Karpas-422 (cell line): ENCODE results near the gene SRSF3. TPM values are rescaled to one million over a fixed set of nuclear protein-coding genes. Genes with fewer than 3 reads are reported as not detected.

Experiments used
- DNase-seq: peaks from one replicate; pipeline ENCODE4 v3.0.0-alpha.2; 2015
- H2AFZ ChIP-seq: fragments of 200-600 bp; sonication (generic); 2 replicates; pipeline ENCODE4 v1.6.1; 2014; ENCODE audit warnings: antibody characterized with exemption, low read length, mixed read lengths
- H3K27ac ChIP-seq: fragments of 200-600 bp; sonication (generic); 2 replicates; pipeline ENCODE4 v1.5.1; 2014; ENCODE audit warnings: mild to moderate bottlenecking, low read length, moderate library complexity
- H3K27me3 ChIP-seq: fragments of 200-600 bp; sonication (generic); 2 replicates; pipeline ENCODE4 v1.6.1; 2014; ENCODE audit warnings: low read length, mixed read lengths
- H3K36me3 ChIP-seq: fragments of 200-600 bp; sonication (generic); 2 replicates; pipeline ENCODE4 v1.6.1; 2014; ENCODE audit warnings: low read length, mixed read lengths; ENCODE audit not compliant: insufficient read depth
- H3K4me1 ChIP-seq: fragments of 200-600 bp; sonication (generic); 2 replicates; pipeline ENCODE4 v1.6.1; 2014; ENCODE audit warnings: mild to moderate bottlenecking, low read length, mixed read lengths
- H3K4me2 ChIP-seq: fragments of 200-600 bp; sonication (generic); 2 replicates; pipeline ENCODE4 v1.6.1; 2014; ENCODE audit warnings: low read length, low read depth, mild to moderate bottlenecking; ENCODE audit not compliant: poor library complexity, severe bottlenecking
- H3K4me3 ChIP-seq: fragments of 200-600 bp; sonication (generic); 2 replicates; pipeline ENCODE4 v1.5.1; 2014; ENCODE audit warnings: mild to moderate bottlenecking, antibody characterized with exemption, low read length, mixed read lengths
- H3K79me2 ChIP-seq: fragments of 200-600 bp; sonication (generic); 2 replicates; pipeline ENCODE4 v1.6.1; 2014; ENCODE audit warnings: mild to moderate bottlenecking, low read length, mixed read lengths
- H3K9ac ChIP-seq: fragments of 200-600 bp; sonication (generic); 2 replicates; pipeline ENCODE4 v1.6.0; 2014; ENCODE audit warnings: low read length
- H3K9me2 ChIP-seq: fragments of 200-600 bp; sonication (generic), shearing (Covaris generic); replicated peaks from 2 replicates; pipeline ENCODE4 v1.6.0; 2014; ENCODE audit warnings: mild to moderate bottlenecking, low read length, moderate library complexity; ENCODE audit not compliant: insufficient read depth
- H3K9me3 ChIP-seq: fragments of 300-700, 200-600 bp; sonication (generic); 2 replicates; pipeline ENCODE4 v1.6.1; 2014; ENCODE audit warnings: low read length, mixed read lengths
- H4K20me1 ChIP-seq: fragments of 200-600 bp; sonication (generic); 2 replicates; pipeline ENCODE4 v1.6.1; 2014; ENCODE audit warnings: mild to moderate bottlenecking, antibody characterized with exemption, low read length, low read depth; ENCODE audit not compliant: insufficient read depth
- total RNA-seq: library from RNA; depleted of rRNA; stranded (reverse); fragments of >200 nt; shearing (Covaris generic); gene quantifications from 2 replicates; pipeline ENCODE4 v1.2.3, GENCODE V29; 2014; ENCODE audit warnings: low replicate concordance

The SRSF3 gene
- total RNA-seq, 1 experiment from 2014 or later, result 216 TPM

GRCh38 chr6:36636687-36637418 lies 42.7 kb downstream of the SRSF3 start:
- H3K27ac ChIP-seq, result no peak overlapping the region
- H3K79me2 ChIP-seq, result no peaks in the 10 kb centered on the region
- peaks cover 8% of the 10 kb centered on the region for H3K4me1 ChIP-seq
- no peak for DNase-seq
- no peak overlapping the region for H3K4me3 ChIP-seq
- H2AFZ ChIP-seq, result no peak overlapping the region
- H3K9me2 ChIP-seq, result no peaks in the 10 kb centered on the region
- H3K9me3 ChIP-seq, result no peaks in the 10 kb centered on the region
- H3K4me2 ChIP-seq, result no peak overlapping the region
- no peak overlapping the region for H3K9ac ChIP-seq
- no peaks in the 10 kb centered on the region for H3K36me3 ChIP-seq
- no peaks in the 10 kb centered on the region for H3K27me3 ChIP-seq
- H4K20me1 ChIP-seq, result no peaks in the 10 kb centered on the region

- no peaks in the 10 kb centered on the region for H4K20me1 ChIP-seq
- H3K9me2 ChIP-seq, result no peaks in the 10 kb centered on the region
- DNase-seq, result no peak
- H3K9me3 ChIP-seq, result no peaks in the 10 kb centered on the region
- no peak overlapping the region for H3K4me2 ChIP-seq
- H2AFZ ChIP-seq, result no peak overlapping the region
- H3K4me3 ChIP-seq, result no peak overlapping the region
- no peaks in the 10 kb centered on the region for H3K36me3 ChIP-seq
- H3K27me3 ChIP-seq, result no peaks in the 10 kb centered on the region
- H3K4me1 ChIP-seq, result peaks cover 8% of the 10 kb centered on the region
- H3K79me2 ChIP-seq, result no peaks in the 10 kb centered on the region
- no peak overlapping the region for H3K9ac ChIP-seq
- H3K27ac ChIP-seq, result no peak overlapping the region
Measured at GRCh38 chr6:36638579-36638978, 44.4 kb downstream of the SRSF3 start.

- Histone ChIP-seq H3K4me3 (no peak overlapping the region), H3K9me3 (no peaks in the 10 kb centered on the region), H3K9ac (no peak overlapping the region), H2AFZ (no peak overlapping the region), H3K4me1 (peaks cover 8% of the 10 kb centered on the region), H3K79me2 (no peaks in the 10 kb centered on the region), H3K36me3 (no peaks in the 10 kb centered on the region), H3K27me3 (no peaks in the 10 kb centered on the region), H4K20me1 (no peaks in the 10 kb centered on the region), H3K9me2 (no peaks in the 10 kb centered on the region), H3K27ac (no peak overlapping the region), H3K4me2 (no peak overlapping the region)
- DNase-seq, result no peak
Measured at GRCh38 chr6:36639171-36639808, 45.1 kb downstream of the SRSF3 start.

GRCh38 chr6:36641543-36641942 lies 47.4 kb downstream of the SRSF3 start:
- Histone ChIP-seq H3K9me3 (no peaks in the 10 kb centered on the region), H3K9ac (no peak overlapping the region), H3K4me2 (no peak overlapping the region), H3K4me1 (peaks cover 7% of the 10 kb centered on the region), H4K20me1 (no peaks in the 10 kb centered on the region), H3K4me3 (no peak overlapping the region), H3K79me2 (no peaks in the 10 kb centered on the region), H2AFZ (no peak overlapping the region), H3K9me2 (no peaks in the 10 kb centered on the region), H3K27ac (no peak overlapping the region), H3K36me3 (no peaks in the 10 kb centered on the region), H3K27me3 (no peaks in the 10 kb centered on the region)
- DNase-seq, result no peak

- Histone ChIP-seq H3K9me2 (no peaks in the 10 kb centered on the region), H3K9ac (no peak overlapping the region), H3K4me2 (no peak overlapping the region), H4K20me1 (no peaks in the 10 kb centered on the region), H2AFZ (no peak overlapping the region), H3K9me3 (no peaks in the 10 kb centered on the region), H3K4me3 (no peak overlapping the region), H3K79me2 (no peaks in the 10 kb centered on the region), H3K27me3 (no peaks in the 10 kb centered on the region), H3K36me3 (no peaks in the 10 kb centered on the region), H3K27ac (no peak overlapping the region), H3K4me1 (peaks cover 3% of the 10 kb centered on the region; the same call in 1 of the 2 replicates)
- no peak for DNase-seq
Measured at GRCh38 chr6:36642913-36643817, 49.0 kb downstream of the SRSF3 start.

- Histone ChIP-seq H3K27ac (no peak overlapping the region), H3K79me2 (no peaks in the 10 kb centered on the region), H4K20me1 (no peaks in the 10 kb centered on the region), H3K4me1 (peaks cover 3% of the 10 kb centered on the region; the same call in 1 of the 2 replicates), H2AFZ (no peak overlapping the region), H3K9me2 (no peaks in the 10 kb centered on the region), H3K9ac (no peak overlapping the region), H3K9me3 (no peaks in the 10 kb centered on the region), H3K27me3 (no peaks in the 10 kb centered on the region), H3K4me3 (no peak overlapping the region), H3K36me3 (no peaks in the 10 kb centered on the region), H3K4me2 (no peak overlapping the region)
- no peak for DNase-seq
Measured at GRCh38 chr6:36643977-36644376, 49.8 kb downstream of the SRSF3 start.

GRCh38 chr6:36649086-36649485 lies 54.9 kb downstream of the SRSF3 start:
- H3K4me3 ChIP-seq, result no peak overlapping the region
- no peak overlapping the region for H3K4me2 ChIP-seq
- no peak overlapping the region for H3K9ac ChIP-seq
- no peak overlapping the region for H2AFZ ChIP-seq
- no peak for DNase-seq
- H3K9me2 ChIP-seq, result no peaks in the 10 kb centered on the region
- H4K20me1 ChIP-seq, result no peaks in the 10 kb centered on the region
- H3K79me2 ChIP-seq, result no peaks in the 10 kb centered on the region
- H3K36me3 ChIP-seq, result no peaks in the 10 kb centered on the region
- H3K4me1 ChIP-seq, result peaks cover 12% of the 10 kb centered on the region
- no peak overlapping the region for H3K27ac ChIP-seq
- H3K9me3 ChIP-seq, result no peaks in the 10 kb centered on the region
- no peaks in the 10 kb centered on the region for H3K27me3 ChIP-seq
